Stimulated activated CD8-positive, alpha-beta memory T cell treated with anti-CD3 and anti-CD28 coated beads, Interleukin-12 subunit alpha, Interleukin-12 subunit beta, amount 100 ng/mL, for 24 hours (primary cell): Measurements from ENCODE around the gene DGCR6L.
"Not testable (repeated sequence)": the region's sequence is repeated elsewhere in the genome, so short reads cannot be mapped to it uniquely, and the experiment has no call there.

Source experiments
- DNase-seq: peaks from one replicate; pipeline ENCODE4 v3.0.0-alpha.2; 2020; ENCODE audit errors: extremely low read depth

DGCR6L gene

DNA sequence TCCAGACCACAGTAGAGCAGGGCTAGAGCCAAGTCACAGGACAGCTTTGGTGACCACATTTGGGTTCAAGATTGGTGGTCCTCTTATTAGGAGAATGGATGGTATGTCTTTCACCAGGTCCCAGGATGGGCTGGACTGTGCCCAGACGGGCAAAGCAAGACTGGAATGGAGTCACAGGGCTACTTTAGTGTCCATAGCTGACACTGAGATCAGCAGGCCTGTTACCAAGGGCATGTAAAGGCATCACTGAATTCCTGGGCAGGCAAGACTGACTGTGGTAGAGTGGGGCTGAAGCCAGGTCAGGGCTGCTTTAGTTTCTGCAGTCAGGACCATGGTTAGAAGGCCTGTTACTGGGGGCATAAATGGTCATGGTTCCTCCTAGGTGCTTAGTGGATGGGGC, 6.1 kb upstream of the DGCR6L start:
- DNase-seq = not testable (repeated sequence)

DNA sequence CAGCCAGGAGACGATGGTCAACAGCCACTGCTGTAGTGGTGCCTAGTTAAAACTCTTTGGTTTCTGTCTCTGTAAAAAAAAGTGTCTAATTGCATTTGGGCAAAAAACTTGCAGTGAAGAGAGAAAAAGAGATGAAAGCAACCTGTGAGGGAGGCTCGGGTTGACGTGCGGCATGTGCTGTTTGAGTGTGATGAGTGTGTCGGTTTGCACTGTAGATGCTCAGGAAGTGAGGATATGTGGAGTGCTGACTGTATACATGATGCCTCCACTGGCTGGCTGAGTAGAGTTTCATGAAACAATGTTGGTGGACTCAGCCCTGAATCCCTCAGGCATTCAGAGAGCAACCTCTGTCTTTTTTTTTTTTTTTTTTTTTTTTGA, 4.3 kb upstream of the DGCR6L start:
- DNase-seq = no peak

GRCh38 chr22:20321552-20322211, 1.8 kb upstream of the DGCR6L start:
- DNase-seq = not testable (repeated sequence)

DNA sequence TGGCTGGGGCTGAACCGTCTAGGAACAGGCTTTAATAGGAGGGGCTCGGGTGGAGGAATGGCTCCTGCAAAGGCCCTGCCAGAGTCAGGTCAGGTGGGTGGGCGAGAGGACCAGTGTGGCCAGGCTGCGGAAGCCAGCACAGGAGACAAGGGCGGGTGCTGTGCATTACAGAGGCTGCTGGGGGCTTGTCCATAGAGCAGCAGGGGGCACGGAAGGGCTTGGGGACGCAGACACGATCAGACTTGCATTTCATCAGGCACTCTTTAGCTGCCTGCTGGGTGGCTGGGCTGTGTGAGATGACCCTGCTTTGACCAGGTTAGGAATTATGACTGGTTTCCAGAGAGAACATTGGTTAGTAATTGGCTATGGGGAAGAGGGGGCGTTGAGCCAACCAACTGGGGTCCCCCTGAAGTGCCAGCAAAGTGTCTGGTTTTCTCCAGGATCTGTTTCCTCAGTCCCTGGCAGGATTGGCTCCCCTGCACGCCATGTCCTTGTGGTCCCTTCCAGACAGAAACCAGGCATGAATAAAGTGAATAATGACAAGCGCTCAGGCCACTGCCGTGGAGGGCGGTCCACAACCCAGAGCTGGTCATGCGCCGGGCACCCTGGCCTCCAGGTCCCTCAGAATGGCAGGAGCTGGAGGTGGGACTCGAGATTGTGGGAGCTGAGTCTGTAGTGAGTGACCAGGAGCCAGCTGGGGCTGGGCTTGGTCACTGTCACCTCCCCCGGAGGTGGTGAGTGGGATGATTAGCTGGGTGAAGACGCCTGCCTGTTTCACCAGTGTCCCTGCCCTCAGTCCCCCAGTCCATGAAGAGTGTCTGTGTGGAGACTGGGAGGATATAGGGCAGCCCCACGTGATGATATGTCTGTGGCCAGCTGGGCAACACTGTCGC, 1.0 kb upstream of the DGCR6L start:
- not testable (repeated sequence) for DNase-seq

DNA sequence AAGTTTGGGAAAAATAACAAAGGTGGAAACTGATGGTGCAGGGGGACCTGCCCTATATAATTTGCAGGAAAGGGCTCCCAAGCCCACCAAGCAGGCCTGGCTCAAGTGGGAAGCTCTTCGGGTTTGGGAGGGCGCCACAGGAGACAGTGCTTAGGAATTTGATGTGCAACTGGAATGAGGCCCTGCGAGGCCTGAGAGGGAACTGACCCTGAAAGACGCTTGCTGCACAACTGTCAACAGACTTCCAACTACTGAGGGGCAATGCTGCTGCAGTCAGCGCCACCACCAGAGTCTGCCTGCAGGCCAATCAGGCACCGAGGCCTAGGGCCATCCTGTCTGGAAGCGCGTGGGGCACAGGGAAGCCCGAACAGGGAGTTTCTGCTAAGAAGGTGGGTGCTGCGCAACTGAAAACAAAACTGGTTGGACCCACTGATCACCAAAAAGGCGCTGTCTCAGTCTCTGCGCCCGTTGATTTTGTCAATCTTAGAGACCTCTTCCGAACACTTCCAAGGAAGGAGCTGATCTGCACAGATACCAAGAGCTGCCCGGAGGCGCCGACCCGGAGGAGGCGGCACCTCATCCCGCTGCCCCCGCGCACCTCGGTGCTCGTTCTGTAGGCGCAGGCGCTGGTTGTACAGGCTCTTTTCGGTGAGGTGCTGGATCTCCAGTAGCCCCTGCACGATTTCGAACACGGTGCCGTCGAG, 667 bp downstream of the DGCR6L start:
- no peak for DNase-seq

DNA sequence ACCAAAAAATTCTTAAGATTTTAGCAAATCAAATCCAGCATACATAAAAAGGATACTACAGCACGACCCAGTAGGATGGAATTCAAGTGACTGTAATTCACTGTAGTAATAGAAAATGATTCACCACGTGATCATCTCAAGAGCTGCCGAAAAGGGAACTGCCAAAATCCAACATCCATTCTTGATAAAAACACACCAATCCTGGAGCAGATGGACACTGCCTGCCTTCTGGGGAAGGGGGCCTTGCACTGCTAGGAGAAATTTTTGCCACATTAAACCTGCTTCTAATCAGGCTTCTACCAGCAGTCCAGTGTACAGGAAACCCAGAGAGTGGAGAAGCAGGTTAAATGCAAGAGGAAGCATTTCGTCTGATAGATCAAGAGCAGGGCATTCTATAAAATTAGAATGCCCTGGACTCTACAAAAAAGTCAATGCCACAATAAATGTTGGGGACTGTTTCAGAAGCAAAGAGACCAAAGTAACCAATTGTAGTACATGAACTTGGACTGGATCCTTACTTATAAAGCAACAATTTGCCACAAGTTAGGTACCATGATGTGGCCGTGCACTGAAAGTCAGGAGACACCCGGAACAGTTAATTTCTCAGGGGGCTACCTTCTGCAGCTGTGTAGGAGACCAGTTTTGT, 1.7 kb downstream of the DGCR6L start:
- not testable (repeated sequence) for DNase-seq

DNA sequence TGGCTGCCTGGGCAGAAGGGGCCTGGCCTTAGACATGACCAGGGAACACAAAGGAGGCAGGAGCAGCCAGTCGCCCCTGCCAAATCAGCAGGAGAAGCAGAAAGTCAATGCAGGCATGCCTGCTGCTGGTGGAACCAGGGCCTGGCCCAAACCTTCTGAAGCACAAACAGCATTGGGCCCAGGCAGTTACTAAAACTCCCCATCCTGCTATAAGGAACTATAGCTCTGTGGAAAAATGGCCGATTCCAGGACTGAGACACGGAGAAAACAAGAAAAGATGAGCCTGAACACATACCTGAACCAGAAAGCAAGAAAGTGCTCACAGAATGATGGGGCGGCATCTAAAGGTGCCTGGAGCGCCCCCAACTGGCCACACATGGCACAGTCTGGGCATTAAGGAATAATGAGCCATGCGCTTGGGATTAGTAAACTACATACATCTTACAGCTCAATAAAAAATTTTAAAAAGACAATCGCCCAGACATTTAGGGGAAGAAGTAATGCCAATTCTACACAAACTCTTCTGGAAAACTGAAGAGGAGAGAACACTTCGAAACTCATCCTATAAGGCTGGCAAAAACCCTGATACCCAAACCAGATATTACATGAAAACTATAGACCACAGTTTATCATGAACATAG, 2.3 kb downstream of the DGCR6L start:
- DNase-seq = not testable (repeated sequence)

DNA sequence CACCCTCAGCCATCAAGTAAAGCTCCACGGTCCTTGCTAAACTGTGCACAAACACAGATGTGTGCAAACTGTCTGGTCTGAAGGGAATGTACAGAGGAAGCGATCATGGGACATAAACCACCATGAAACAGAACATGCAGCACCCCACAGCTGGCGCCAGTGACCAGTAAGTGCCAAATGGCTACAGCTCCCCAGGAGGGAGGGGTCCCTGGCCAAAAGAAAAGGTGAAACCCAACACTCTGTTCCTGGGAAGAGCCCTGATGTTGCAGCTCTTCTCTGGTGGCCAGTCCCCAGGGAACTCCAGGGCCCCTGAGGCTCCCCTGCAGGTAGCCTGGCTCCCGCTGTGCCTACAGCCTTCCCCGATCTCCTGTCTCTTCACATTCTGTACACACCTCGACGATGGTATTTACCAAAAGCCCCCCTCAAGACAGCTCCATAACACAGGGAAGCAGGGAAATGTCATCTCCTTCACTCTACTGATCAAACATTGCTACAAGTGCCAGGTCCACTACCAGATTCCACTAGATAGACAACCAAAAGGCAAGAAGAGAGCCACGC, 2.9 kb downstream of the DGCR6L start:
- no peak for DNase-seq

DNA sequence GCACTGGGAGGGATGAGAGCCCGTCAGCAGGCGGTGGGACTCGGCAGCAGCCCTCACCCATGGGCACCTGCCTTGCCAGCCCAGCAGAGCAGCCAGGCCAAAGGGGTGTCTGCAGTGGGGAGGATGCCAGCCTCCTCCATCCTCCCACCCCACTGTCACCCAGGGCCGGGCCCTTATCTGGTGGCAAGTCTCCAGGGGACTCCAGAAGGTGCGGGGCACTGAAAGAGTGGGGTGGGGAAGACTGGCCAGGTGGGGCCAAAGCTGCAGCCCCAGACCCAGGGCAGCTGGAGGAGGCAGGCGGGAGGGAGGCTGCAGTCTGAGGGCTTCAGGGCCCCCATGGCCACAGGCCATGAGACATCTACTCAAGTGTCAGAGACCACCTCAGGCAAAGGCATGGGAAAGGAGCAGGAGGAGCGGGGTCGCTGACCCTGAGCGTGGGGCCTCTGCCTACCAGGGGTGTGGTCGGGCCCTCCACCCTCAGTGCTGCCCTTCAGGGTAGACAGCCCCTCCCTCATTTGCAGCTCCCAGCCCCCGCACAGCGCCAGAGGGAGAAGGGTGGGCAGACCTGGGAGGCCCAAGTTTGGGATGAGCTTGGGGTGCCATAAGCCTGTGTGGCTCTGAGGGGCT, 3.5 kb downstream of the DGCR6L start:
- no peak for DNase-seq

DNA sequence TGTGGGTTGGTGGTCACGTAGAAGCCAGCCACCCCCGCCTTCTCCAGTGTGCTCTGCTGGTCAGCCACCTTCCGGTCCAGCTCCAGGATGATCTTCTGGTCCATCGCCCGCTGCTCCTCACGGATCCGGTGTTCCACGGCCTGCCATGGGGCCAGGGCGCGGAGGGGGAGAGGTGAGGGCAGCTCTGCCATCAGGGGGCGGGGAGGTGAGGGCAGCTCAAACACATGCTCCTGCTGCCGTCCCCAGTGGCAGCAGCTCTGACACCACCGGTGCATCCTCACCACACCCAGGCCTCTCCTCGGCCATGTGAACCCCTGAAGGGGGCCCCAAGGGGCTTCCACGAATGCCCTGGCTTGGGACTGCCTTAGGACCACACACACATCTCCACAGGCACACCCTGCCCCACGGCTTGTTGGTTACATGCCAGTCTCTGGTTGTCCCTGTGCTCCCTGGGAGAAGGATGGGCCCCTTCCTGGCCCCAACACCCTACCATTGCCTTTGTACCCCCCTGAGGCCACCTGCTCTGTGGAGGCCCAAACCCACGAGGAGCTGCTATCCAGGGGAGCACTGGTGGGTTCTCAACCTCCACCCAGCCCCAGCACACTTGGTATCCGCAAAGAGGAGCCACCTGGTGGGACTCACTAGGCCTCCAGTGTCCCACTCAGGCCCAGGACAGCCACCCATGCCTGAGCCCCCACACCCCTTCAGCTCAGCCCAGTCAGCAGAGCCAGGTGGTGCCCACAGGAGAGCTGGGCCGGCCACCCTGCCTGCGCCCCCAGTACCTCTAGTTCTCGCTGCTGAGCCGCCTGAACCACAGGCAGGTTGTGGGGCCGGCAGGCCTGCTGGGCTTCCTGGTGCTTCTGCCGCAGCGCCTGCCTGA, 4.3 kb downstream of the DGCR6L start:
- DNase-seq = no peak

GRCh38 chr22:20314741-20315336, 5.0 kb downstream of the DGCR6L start:
- DNase-seq = not testable (repeated sequence)

DNA sequence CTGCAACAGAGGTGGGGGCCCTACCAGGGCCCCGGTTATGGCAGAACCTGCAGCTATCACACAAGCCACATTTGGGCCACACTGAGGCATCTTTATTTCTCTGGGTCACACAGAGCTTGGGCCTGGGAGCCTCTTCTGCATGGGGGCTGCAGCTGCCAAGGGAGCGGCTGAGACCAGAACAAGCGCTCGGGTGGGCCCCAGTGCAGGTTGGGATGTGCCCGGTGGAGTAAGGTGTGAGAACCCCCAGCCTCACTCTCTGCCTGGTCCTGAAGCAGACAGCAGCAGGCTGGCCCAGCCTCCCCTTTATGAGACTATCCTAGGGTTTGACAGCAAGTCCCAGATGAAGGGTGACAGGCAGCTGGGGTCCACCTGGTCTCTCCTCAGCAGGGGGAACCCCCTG, 5.7 kb downstream of the DGCR6L start:
- DNase-seq = not testable (repeated sequence)

DNA sequence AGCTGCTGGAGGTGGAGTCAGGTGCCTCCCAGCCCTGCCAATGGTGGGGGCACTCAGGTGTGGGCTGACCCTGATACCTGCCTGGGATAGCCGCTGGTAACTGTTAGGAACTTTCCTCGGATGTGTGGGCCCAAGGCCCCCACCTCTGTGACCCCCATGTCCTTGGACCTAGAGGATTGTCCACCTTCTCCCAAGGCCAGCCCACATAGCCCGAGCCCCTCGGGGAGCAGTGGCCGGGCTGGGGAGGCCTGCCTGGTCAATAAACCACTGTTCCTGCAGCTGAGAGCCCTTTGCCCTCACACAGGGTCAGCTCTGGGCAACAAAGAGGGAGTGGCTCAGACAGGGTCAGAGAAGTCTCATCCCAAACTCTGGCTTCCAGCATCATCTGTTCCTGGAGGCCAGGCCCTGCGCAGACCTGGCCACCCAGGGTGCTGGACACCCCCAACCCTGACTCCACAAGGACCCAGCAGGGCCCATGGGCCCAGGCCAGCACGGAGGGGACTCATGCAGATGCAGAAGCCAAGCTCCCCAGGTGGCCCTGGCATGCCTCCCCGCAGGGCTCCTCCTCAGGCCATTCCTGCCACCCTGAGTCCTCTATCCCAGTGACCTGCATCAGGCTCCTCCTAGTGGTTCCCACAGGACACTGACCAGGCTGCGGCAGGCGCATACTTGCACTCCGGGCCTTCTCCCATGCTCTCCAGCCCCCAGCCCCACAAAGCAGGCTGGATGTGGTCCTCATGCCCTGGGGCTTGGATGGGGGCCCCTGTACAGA, 6.4 kb downstream of the DGCR6L start:
- DNase-seq = not testable (repeated sequence)

- no peak for DNase-seq
Measured at GRCh38 chr22:20312396-20313191, 7.3 kb downstream of the DGCR6L start.

- DNase-seq = not testable (repeated sequence)
Measured at GRCh38 chr22:20311249-20312062, 8.4 kb downstream of the DGCR6L start.

- not testable (repeated sequence) for DNase-seq
Measured at GRCh38 chr22:20310773-20311172, 9.1 kb downstream of the DGCR6L start.

- DNase-seq = not testable (repeated sequence)
Measured at GRCh38 chr22:20310180-20310579, 9.7 kb downstream of the DGCR6L start.
